K562 (cell line): ENCODE measurements around the gene ARPC1A. TPM values are rescaled to one million over a fixed set of nuclear protein-coding genes. Genes with fewer than 3 reads are reported as not detected.
A peak's percentile ranks its signal among the peaks of the same experiment; 100 is the strongest.

Experiments used
- BRD4 ChIP-seq: fragments of 200-600 bp; sonication (generic); IDR thresholded peaks from 2 replicates; pipeline ENCODE4 v1.6.1; 2017; ENCODE audit warnings: inconsistent platforms
- ELF1 ChIP-seq: fragments of 200-800 bp; sonication (Bioruptor generic); IDR thresholded peaks from 2 replicates; pipeline ENCODE4 v1.6.1; 2016; ENCODE audit warnings: missing genetic modification characterization, missing compliant biosample characterization
- GTF2A2 ChIP-seq: IDR thresholded peaks from 2 replicates; pipeline ENCODE4 v1.6.1; 2016; ENCODE audit warnings: mild to moderate bottlenecking, missing genetic modification characterization, missing compliant biosample characterization
- GTF3C2 ChIP-seq: IDR thresholded peaks from 3 replicates; pipeline ENCODE4 v1.6.1; 2011; ENCODE audit warnings: borderline replicate concordance, mild to moderate bottlenecking, moderate library complexity; ENCODE audit not compliant: insufficient read length; ENCODE audit errors: extremely low read depth
- HMG20A ChIP-seq: fragments of 450-650 bp; formaldehyde crosslinking; conservative IDR thresholded peaks from 2 replicates; pipeline ENCODE4 v1.4.0; 2020; ENCODE audit warnings: mild to moderate bottlenecking, mixed read lengths
- IFI16 ChIP-seq: fragments of 250-450 bp; sonication (Bioruptor Pico); IDR thresholded peaks from 2 replicates; pipeline ENCODE4 v2.1.2; 2022; ENCODE audit warnings: mild to moderate bottlenecking, inconsistent platforms
- MYNN ChIP-seq, 2 experiments: sonication (generic); formaldehyde crosslinking in 1 of 2; IDR thresholded peaks; 2 replicates each; pipeline versions ENCODE4 v1.5.0 to v1.6.1; 2016 to 2020; ENCODE audit warnings: antibody characterized with exemption in 1 of 2, missing genetic modification reagents in 1 of 2
- SNAPC5 ChIP-seq: fragments of 250-450 bp; sonication (Bioruptor Pico); IDR thresholded peaks from 2 replicates; pipeline ENCODE4 v1.8.0; 2021; ENCODE audit warnings: moderate library complexity, mild to moderate bottlenecking, inconsistent platforms
- SNIP1 ChIP-seq: fragments of 450-650 bp; IDR thresholded peaks from 2 replicates; pipeline ENCODE4 v1.7.1; 2017; ENCODE audit warnings: low read depth, mild to moderate bottlenecking
- SOX6 ChIP-seq: fragments of 450-650 bp; IDR thresholded peaks from 2 replicates; pipeline ENCODE4 v1.6.1; 2014; ENCODE audit warnings: mild to moderate bottlenecking
- SPI1 ChIP-seq: IDR thresholded peaks from 2 replicates; pipeline ENCODE4 v1.6.1; 2011; ENCODE audit warnings: low read depth, low read length, control low read depth, borderline replicate concordance
- STAT5B ChIP-seq: fragments of 250-450 bp; sonication (Bioruptor Pico); IDR thresholded peaks from 2 replicates; pipeline ENCODE4 v1.8.0; 2021; ENCODE audit warnings: mild to moderate bottlenecking, inconsistent platforms
- TEAD4 ChIP-seq, 2 experiments: sonication (generic) in 1 of 2; formaldehyde crosslinking in 1 of 2; IDR thresholded peaks; 2 replicates each; pipeline versions ENCODE4 v1.6.1 to v1.8.0; 2012 to 2022; ENCODE audit warnings: borderline replicate concordance in 1 of 2, inconsistent platforms in 1 of 2, low read length in 1 of 2, mild to moderate bottlenecking in 1 of 2, missing genetic modification reagents in 1 of 2
- TFE3 ChIP-seq: fragments of 450-650 bp; formaldehyde crosslinking; IDR thresholded peaks from 2 replicates; pipeline ENCODE4 v1.4.0; 2020; ENCODE audit warnings: mild to moderate bottlenecking, mixed read lengths
- ZBTB11 ChIP-seq, 3 experiments: fragments of 200-800 bp in 1 of 3; fragments of 250-450 bp in 1 of 3; fragments of 450-650 bp in 1 of 3; sonication (Bioruptor Pico) in 1 of 3; sonication (Bioruptor generic) in 1 of 3; formaldehyde crosslinking in 1 of 3; IDR thresholded peaks; 2 replicates each; pipeline versions ENCODE4 v1.6.1 to v1.8.0; 2016 to 2022; ENCODE audit warnings: mild to moderate bottlenecking in 2 of 3, missing genetic modification characterization in 2 of 3, missing compliant biosample characterization in 1 of 3, moderate library complexity in 1 of 3
- ZFX ChIP-seq: sonication (generic); formaldehyde crosslinking; IDR thresholded peaks from 2 replicates; pipeline ENCODE4 v1.8.0; 2022; ENCODE audit warnings: mild to moderate bottlenecking, missing genetic modification reagents, moderate library complexity
- ZNF232 ChIP-seq: sonication (generic); formaldehyde crosslinking; IDR thresholded peaks from 2 replicates; pipeline ENCODE4 v1.8.0; 2022; ENCODE audit warnings: mild to moderate bottlenecking, missing genetic modification reagents
- ZNF699 ChIP-seq: fragments of 250-450 bp; sonication (Bioruptor Pico); IDR thresholded peaks from 2 replicates; pipeline ENCODE4 v1.8.0; 2021; ENCODE audit warnings: mild to moderate bottlenecking, moderate library complexity; ENCODE audit not compliant: insufficient replicate concordance
- ZNF764 ChIP-seq: fragments of 250-450 bp; sonication (Bioruptor Pico); IDR thresholded peaks from 2 replicates; pipeline ENCODE4 v1.4.0; 2020; ENCODE audit warnings: low read depth, mild to moderate bottlenecking, moderate library complexity
- polyA plus RNA-seq, 8 experiments: library from polyadenylated mRNA; depleted of rRNA in 4 of 8; stranded (reverse) in 5 of 8; unstranded in 3 of 8; fragments of >200 nt; fragmentation: Nextera tagmentation in 2 of 8; fragmentation: Illumina TruSeq in 1 of 8; extraction: Ambion mirVana in 2 of 8; extraction: Trizol in 1 of 8; gene quantifications; 2 replicates each; pipeline versions ENCODE4 v1.2.1 to v1.2.3, GENCODE V29; 2011 to 2014; ENCODE audit warnings: inconsistent platforms in 1 of 8, missing spikeins in 1 of 8
- total RNA-seq, 7 experiments: library from RNA; depleted of rRNA in 6 of 7; stranded (reverse); fragments of >200 nt in 6 of 7; fragmentation: Illumina TruSeq in 2 of 7; extraction: Trizol in 2 of 7; gene quantifications; 2 replicates each; pipeline versions ENCODE4 v1.2.1 to v1.2.3, GENCODE V29; 2011 to 2021; ENCODE audit warnings: low replicate concordance in 1 of 7

The ARPC1A gene
- total and polyA plus RNA-seq, 9 of the 15 experiments (the other 6 are each of a cell fraction or from before 2014, with no cell fraction given): 39.5 to 151 (median 86.1) TPM

- TF ChIP-seq GTF3C2: no peak
- TF ChIP-seq IFI16 (CRISPR knock-in tag): no peak
- no peak for TF ChIP-seq HMG20A (CRISPR knock-in tag)
- TF ChIP-seq TFE3 (CRISPR knock-in tag): no peak
- TF ChIP-seq ELF1 (tag): peak; percentile 81
- no peak for TF ChIP-seq SNAPC5 (CRISPR knock-in tag)
- TF ChIP-seq SPI1: peak; percentile 99
- TF ChIP-seq ZBTB11 (CRISPR knock-in tag; IDR thresholded peaks at IDR 0.05): no peak
- TF ChIP-seq ZNF699 (CRISPR knock-in tag): peak; percentile 25
- peak; percentile 36; the same call in 1 of the 2 replicates for TF ChIP-seq SOX6
- peak; percentile 10; the same call in 1 of the 2 replicates for TF ChIP-seq MYNN (IDR thresholded peaks at IDR 0.05)
- TF ChIP-seq MYNN (CRISPR knock-in tag; IDR thresholded peaks at IDR 0.05): no peak
- no peak for TF ChIP-seq BRD4
- TF ChIP-seq ZFX (CRISPR knock-in tag): no peak
- TF ChIP-seq TEAD4 (IDR thresholded peaks at IDR 0.05; ENCODE audit: low read length): no peak
- TF ChIP-seq TEAD4 (CRISPR knock-in tag; IDR thresholded peaks at IDR 0.05; ENCODE audit: borderline replicate concordance): no peak
- no peak for TF ChIP-seq ZNF764
- TF ChIP-seq GTF2A2 (tag): no peak
- TF ChIP-seq ZNF232: no peak
- no peak for TF ChIP-seq STAT5B (CRISPR knock-in tag)
- TF ChIP-seq SNIP1: peak; percentile 80
Observed at GRCh38 chr7:99380032-99380822, 54.5 kb downstream of the ARPC1A start (continued).
